Measurements from ENCODE around the gene CFAP251. TPM values are rescaled to one million over a fixed set of nuclear protein-coding genes. Genes with fewer than 3 reads are reported as not detected.

The CFAP251 gene
- total RNA-seq, 1 experiment from 2014 or later = 0.81 TPM

GRCh38 chr12:121961195-121961879, 42.9 kb downstream of the CFAP251 start:
- H3K27me3 ChIP-seq (ENCODE audit: insufficient read depth, low read length) = no peaks in the 10 kb centered on the region
- H3K9ac ChIP-seq (ENCODE audit: extremely low read depth, insufficient read length, low read length) = no peak overlapping the region
- Mint-ChIP-seq H3K4me1 (peaks cover 23 to 26% of the 10 kb centered on the region in 2 experiments), H3K27me3 (ENCODE audit: low read depth) (no peaks in the 10 kb centered on the region; the same call in 1 of the 2 replicates), H3K9me3 (no peaks in the 10 kb centered on the region), H3K36me3 (ENCODE audit: insufficient read depth in 1 of 3, low read depth in 3 of 3) (no peaks in the 10 kb centered on the region), H3K27ac (no peak overlapping the region), H3K4me3 (no peak overlapping the region)
- H4K8ac ChIP-seq (replicated peaks; ENCODE audit: insufficient read length, low read depth, low read length) = no peak overlapping the region
- no peaks in the 10 kb centered on the region for H4K20me1 ChIP-seq (ENCODE audit: control insufficient read depth, insufficient read depth, insufficient read length)
- H2AK5ac ChIP-seq (ENCODE audit: insufficient read length, low read length) = no peak overlapping the region
- H3K14ac ChIP-seq (ENCODE audit: insufficient read depth, low read length) = no peak overlapping the region
- H3K9me3 ChIP-seq (ENCODE audit: control insufficient read depth, low read depth, low read length) = no peaks in the 10 kb centered on the region
- no peak overlapping the region for H3K18ac ChIP-seq (ENCODE audit: insufficient read length, low read depth, low read length)
- peaks cover 3% of the 10 kb centered on the region; the same call in 1 of the 2 replicates for H3K4me1 ChIP-seq (ENCODE audit: insufficient read depth, low read length)
- no peak for DNase-seq
- H2BK20ac ChIP-seq (ENCODE audit: low read depth, low read length, poor library complexity, severe bottlenecking) = no peak overlapping the region
- no peak overlapping the region for H3K4me2 ChIP-seq (ENCODE audit: insufficient read depth, insufficient read length, low read length)
- H3K56ac ChIP-seq (ENCODE audit: insufficient read length, low read depth, low read length) = no peak overlapping the region
- TF ChIP-seq CTCF (conservative IDR thresholded peaks at IDR 0.05) = no peak
- no peak overlapping the region for H2BK12ac ChIP-seq (ENCODE audit: insufficient read length, low read depth, low read length)
- no peak overlapping the region for H2BK5ac ChIP-seq (ENCODE audit: insufficient read length, low read length)
- H2BK120ac ChIP-seq (ENCODE audit: low read depth, low read length, poor library complexity, severe bottlenecking) = no peak overlapping the region
- H2BK15ac ChIP-seq (ENCODE audit: low read depth, low read length) = no peak overlapping the region
- WGBS (ENCODE audit: extremely low coverage, insufficient read length, low lambda C conversion rate) = 83% methylated on average over 1 of the region's 5 CpGs
- H4K5ac ChIP-seq (ENCODE audit: insufficient read length, low read depth, low read length) = no peak overlapping the region
- H3T11ph ChIP-seq (ENCODE audit: low read length) = no peak overlapping the region
- no peaks in the 10 kb centered on the region for H3K79me2 ChIP-seq (ENCODE audit: insufficient read depth, low read length)
- H2AFZ ChIP-seq (ENCODE audit: low read length) = no peak overlapping the region
- H3K79me1 ChIP-seq (ENCODE audit: insufficient read depth, low read depth, low read length, poor library complexity, severe bottlenecking) = no peaks in the 10 kb centered on the region
- no peak overlapping the region for H4K91ac ChIP-seq (ENCODE audit: insufficient read length, low read depth, low read length)
- H3K27ac ChIP-seq (ENCODE audit: insufficient read length, low read depth, low read length) = no peak overlapping the region
- no peak overlapping the region for H3K23ac ChIP-seq (ENCODE audit: insufficient read length, low read depth, low read length)
- H3K4ac ChIP-seq (ENCODE audit: low read depth, low read length) = no peak overlapping the region
- no peaks in the 10 kb centered on the region for H3K23me2 ChIP-seq (ENCODE audit: insufficient read length, low read depth, low read length, poor library complexity, severe bottlenecking)

All from H9 (cell line).